Activated CD4-positive, alpha-beta T cell treated with anti-CD3 and anti-CD28 coated beads, Interleukin-10, Interleukin-2, amounts not matched to agents 100 ng/mL and 50 ng/mL, durations not matched to agents 16 hours and 8 hours (primary cell): ENCODE measurements around the gene SIRT3.
A peak's percentile ranks its signal among the peaks of the same experiment; 100 is the strongest.
"Not testable (repeated sequence)": the region's sequence is repeated elsewhere in the genome, so short reads cannot be mapped to it uniquely, and the experiment has no call there.

Experiments
- DNase-seq: peaks from one replicate; pipeline ENCODE4 v3.0.0-alpha.2; 2020

Gene SIRT3

DNA sequence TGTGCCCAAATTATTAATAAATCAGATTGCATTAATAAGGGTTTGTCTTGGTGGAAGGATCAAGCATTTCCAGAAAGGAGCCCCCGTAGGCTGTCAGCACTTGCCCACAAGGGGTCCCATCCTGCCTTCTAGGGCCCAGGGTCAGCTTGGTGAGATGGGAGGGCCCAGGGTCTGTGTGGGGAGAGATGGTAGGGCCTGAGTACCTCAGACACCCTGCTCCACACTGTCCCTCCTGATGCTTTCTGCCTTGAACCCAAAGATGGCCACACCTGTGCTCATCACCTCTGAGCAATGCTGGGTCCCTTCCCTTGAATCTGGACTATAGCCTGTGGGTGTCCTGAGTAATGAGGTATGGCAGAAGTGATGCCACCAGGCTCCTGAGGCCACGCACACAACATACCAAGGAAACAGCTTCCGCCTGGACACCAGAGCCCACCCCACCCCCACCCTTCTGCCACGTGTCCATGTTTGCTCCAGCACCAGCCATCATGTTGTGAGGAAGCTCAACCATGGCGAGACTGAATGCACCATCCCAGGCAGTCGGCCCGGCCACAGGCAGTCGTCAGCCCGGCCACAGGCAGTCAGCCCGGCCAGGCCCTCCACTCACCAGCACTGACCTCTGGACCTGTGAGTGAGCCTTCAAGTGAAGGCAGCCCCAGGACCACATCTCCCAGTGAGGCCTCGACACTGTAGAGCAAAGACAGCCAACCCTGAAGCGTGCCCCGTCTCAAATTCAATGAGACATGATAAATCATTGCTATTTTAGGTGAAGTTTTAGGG lies 35.7 kb downstream of the SIRT3 start:
- no peak for DNase-seq

GRCh38 chr11:199782-200181 lies 36.4 kb downstream of the SIRT3 start:
- DNase-seq, result no peak

- DNase-seq, result no peak
Measured at GRCh38 chr11:199004-199581, 37.0 kb downstream of the SIRT3 start.

- DNase-seq, result no peak
Measured at GRCh38 chr11:198236-198806, 37.8 kb downstream of the SIRT3 start.

- DNase-seq, result no peak
Measured at GRCh38 chr11:197741-198235, 38.4 kb downstream of the SIRT3 start.

DNA sequence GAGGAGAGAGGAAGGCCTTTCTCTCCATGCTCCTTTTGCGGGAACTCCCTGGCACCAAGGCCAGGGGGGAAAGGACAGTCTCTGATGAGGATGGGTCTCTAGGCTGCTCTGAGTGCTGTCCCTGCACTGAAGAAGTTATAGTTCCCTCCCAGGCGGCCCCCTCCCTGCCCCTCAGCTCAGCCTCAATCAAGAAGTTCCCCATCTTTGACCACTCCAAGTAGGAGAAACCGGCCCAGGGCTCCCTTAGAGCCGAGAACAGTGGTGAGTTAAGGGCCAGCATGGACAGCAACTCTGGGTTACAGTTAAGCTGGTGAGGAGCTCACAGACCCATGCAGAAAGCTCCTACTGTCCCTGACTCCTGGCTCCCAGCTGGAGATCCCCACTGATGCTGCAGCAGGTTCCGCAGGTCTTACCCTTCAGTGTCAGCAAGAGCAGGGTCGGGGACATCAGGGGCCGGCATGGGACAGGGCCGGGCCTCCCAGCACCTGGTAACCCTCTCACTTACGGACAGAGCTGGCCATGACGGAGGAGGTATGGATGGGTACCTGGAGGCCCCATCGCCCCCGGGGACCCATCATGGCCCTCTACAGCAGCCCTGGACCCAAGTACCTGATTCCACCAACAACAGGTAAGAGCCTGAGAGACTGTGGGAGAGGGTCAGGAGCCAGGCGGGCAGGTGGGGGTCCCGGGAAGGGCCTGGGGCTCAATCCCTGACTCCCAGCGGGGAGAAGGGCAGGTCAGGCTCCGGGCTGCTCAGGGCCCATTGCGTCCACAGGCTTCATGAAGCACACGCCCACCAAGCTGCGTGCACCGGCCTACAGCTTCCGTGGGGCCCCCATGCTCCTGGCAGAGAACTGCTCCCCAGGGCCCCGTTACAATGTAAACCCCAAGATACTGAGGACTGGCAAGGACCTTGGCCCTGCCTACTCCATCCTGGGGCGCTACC lies 39.1 kb downstream of the SIRT3 start:
- DNase-seq, result no peak

DNA sequence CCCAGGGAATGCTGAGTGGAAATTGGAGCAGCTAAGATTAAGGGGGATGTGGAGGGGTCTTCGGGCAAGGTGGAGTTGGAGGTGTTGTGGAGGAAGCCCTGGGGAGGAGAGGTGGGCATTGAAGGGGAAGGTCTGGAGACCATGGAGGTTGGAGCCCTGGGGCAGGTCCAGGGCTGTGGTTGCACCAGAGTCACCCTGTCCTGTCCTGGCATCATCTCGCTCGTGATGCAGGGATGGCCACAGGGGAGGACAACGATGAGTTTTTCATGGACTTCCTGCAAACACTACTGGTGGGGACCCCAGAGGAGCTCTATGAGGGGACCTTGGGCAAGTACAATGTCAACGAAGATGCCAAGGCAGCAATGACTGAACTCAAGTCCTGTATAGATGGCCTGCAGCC lies 42.7 kb downstream of the SIRT3 start:
- DNase-seq, result not testable (repeated sequence)

- DNase-seq, result not testable (repeated sequence)
Measured at GRCh38 chr11:192674-193128, 43.4 kb downstream of the SIRT3 start, which contains the start of gene SCGB1C1. TSS of gene SCGB1C1 (plus strand) at chr11:193078. CDS start at chr11:193100, 22 bp downstream.

DNA sequence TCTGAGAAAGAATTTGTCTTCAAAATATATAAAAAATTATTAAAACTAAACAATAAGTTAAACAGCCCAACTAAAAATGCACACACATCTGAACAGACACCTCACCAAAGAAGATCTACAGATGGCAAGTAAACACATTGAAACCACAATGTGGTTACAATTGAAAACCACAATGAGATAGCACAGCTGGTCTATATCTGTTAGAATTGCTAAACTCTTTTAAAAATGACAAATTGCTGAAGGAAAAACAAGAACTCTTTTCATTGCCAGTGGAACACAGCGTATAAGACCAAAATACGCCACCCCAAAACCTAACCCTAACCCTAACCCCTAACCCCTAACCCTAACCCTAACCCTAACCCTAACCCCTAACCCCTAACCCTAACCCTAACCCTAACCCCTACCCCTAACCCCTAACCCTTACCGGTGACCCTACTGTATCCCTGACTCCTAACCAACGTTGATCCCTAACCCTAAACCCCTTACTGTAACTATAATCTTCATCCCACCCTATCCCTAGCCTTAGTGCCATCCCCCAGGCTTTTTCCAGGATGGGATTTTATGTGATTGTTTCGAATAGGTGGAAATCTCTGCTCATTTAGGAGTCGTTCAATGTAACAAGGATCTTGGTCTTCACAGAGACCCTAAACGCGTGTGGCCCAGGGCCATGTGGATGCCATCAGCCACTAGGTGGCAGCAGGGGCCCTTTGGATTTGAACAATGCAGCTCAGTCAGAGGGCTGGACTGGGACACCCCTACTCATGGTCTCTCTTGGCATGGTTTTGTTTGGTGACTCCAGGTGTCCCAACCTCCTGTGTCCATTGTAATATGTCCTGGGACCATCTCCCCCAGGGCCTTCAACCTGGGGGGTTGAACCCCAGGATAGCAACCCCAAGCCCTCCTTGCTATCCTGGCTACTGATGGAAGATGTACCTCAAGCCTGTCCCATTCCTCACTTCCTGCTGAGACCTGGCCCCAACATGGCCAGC lies 44.4 kb downstream of the SIRT3 start:
- DNase-seq, result peak; percentile 58

GRCh38 chr11:190546-190945 lies 45.6 kb downstream of the SIRT3 start:
- DNase-seq, result not testable (repeated sequence)

GRCh38 chr11:189843-190311 lies 46.3 kb downstream of the SIRT3 start:
- peak; percentile 50 for DNase-seq

DNA sequence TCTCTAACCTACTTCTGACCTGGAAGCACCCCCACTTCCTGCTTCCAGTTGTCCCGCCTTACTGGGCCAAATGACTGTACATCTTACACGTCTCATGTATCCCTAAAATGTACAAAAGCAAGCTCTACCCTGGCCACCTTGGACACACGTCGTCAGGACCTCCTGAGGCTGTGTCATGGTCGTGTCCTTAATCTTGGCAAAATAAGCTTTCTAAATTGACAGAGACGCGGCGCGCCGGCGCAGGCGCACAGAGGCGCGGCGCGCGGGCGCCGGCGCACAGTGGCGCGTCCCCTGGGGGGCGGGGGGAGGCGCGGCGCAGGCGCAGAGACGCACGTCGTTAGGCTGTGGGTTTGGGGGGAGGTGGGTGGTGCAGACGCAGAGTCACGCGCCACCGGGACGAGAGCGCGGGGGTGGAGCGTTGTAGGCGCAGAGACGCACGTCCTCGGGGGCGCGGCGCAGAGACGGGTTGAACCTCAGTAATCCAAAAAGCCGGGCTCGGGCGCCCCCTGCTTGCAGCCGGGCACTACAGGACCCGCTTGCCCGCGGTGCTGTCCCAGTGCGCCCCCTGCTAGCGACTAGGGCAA lies 46.9 kb downstream of the SIRT3 start:
- not testable (repeated sequence) for DNase-seq

DNA sequence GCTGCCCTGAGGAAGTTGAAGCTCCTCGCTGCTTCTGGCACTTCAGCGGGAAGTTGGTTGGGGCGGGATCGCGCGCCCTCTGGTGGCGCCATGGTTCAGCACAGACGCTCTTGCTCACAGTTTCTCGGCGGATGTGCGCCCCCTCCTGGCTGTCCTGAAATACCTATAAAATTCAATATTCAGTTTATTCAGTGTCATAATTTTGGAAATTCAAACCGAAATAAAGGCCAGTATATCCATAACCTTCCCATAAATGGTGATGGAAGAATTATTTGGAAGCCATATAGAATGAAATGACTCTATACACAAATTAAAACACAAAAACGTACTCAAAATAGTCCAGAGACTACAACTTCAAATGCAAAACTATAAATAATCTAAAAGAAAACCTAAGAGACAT lies 55.9 kb downstream of the SIRT3 start:
- not testable (repeated sequence) for DNase-seq
